WTC11 (cell line): ENCODE measurements around the gene PLEKHG5.

Experiments used
- TF ChIP-seq, protein P1 (sequence below): fragments of 200-600 bp; IDR thresholded peaks from 2 replicates; pipeline ENCODE4 v1.8.0; 2022; ENCODE audit warnings: antibody characterized with exemption
- TF ChIP-seq, protein P2 (sequence below): fragments of 250-450 bp; sonication (Bioruptor Pico); conservative IDR thresholded peaks from 2 replicates; pipeline ENCODE4 v1.9.0; 2021; ENCODE audit warnings: mild to moderate bottlenecking
- TF ChIP-seq, protein P3 (sequence below): sonication (generic); formaldehyde crosslinking; IDR thresholded peaks from 2 replicates; pipeline ENCODE4 v1.8.0; 2022; ENCODE audit warnings: mild to moderate bottlenecking, missing genetic modification reagents

DNA sequence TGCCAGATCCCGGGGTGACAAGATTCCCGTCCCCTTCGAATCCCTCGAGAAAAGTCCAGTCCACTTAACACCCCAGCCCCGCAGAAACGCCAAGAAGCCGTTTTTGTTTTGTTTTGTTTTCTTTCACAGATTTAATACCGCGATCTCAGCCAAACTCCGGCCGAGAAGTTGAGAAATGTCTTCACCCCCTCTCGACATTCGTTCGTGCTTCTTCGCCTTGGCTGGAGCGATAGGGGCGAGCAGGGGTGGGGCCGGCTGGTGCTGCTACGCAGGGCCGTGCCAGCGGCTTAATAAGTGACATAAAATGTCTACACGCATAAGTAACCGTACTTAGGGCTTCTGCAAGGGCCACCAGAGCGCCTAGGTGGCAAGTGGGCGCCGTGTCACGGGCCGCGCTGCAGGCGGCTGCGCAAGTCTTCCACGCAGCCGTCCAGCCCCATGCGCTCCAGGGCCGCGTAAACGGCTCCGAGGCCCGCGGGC is 30.4 kb downstream of the PLEKHG5 start:
- TF ChIP-seq, protein P1, sequence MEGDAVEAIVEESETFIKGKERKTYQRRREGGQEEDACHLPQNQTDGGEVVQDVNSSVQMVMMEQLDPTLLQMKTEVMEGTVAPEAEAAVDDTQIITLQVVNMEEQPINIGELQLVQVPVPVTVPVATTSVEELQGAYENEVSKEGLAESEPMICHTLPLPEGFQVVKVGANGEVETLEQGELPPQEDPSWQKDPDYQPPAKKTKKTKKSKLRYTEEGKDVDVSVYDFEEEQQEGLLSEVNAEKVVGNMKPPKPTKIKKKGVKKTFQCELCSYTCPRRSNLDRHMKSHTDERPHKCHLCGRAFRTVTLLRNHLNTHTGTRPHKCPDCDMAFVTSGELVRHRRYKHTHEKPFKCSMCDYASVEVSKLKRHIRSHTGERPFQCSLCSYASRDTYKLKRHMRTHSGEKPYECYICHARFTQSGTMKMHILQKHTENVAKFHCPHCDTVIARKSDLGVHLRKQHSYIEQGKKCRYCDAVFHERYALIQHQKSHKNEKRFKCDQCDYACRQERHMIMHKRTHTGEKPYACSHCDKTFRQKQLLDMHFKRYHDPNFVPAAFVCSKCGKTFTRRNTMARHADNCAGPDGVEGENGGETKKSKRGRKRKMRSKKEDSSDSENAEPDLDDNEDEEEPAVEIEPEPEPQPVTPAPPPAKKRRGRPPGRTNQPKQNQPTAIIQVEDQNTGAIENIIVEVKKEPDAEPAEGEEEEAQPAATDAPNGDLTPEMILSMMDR: no peak
- TF ChIP-seq, protein P2, sequence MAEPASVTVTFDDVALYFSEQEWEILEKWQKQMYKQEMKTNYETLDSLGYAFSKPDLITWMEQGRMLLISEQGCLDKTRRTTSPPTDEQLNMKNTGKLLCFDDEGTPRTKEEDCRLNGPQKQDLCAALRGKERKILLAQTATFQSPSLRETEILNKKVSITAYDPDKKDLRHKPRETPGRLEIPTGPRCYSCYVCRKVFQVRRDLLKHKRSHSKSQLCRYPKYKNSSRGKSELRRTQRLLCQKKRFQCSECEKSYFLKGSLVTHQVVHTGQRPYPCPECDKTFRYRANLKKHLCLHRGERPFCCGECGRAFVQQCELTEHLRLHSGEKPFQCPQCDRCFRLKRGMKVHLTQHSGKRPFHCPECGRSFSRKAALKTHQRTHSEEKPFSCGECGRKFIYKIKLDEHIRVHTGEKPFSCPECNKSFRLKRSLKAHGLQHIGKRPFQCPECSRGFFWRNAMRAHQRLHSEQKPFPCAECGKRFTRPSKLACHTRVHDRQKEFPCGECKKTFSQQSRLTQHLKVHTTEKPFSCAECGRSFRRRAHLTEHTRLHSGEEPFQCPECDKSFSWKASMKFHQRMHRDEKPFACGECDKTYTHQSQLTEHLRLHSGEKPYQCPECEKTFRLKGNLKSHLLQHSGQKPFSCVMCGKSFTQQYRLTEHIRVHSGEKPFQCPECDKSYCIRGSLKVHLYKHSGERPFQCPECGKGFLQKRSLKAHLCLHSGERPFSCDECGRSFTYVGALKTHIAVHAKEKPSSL (CRISPR knock-in tag): no peak
- TF ChIP-seq, protein P3, sequence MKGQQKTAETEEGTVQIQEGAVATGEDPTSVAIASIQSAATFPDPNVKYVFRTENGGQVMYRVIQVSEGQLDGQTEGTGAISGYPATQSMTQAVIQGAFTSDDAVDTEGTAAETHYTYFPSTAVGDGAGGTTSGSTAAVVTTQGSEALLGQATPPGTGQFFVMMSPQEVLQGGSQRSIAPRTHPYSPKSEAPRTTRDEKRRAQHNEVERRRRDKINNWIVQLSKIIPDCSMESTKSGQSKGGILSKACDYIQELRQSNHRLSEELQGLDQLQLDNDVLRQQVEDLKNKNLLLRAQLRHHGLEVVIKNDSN: no peak
